HG03097 (cell line): ENCODE data around the gene MAPK8IP2.

Experiments
- ATAC-seq: cut with Tn5 transposase; IDR thresholded peaks from one replicate; pipeline ENCODE4 v1.9.1; 2021; ENCODE audit not compliant: unreplicated experiment, low FRiP score

MAPK8IP2 gene

DNA sequence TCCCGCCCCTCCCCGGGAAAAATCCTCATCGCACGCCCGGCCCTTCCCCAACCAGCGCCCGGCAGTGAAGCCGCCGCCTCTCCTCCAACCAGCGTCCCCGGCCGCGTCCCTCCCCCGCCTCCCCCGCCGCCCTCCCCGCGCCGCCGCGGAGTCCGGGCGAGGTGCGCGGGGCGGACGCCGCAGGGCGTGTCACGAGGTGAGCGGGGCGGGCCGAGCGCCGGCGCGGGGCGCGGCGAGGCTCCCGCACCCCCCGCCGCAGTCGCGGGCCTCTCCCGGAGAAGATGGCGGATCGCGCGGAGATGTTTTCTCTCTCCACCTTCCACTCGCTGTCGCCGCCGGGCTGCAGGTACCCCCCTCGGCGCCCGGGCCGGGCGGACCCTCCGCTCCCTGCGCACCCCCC lies at the start of gene MAPK8IP2:
Gene MAPK8IP2, plus strand, starts transcription at position 256 of the 400 bp plus-strand sequence. Its CDS starts 26 bp downstream, at position 282.
- ATAC-seq = no peak

GRCh38 chr22:50551160-50551752 lies 49.3 kb upstream of the MAPK8IP2 start:
- ATAC-seq = no peak

DNA sequence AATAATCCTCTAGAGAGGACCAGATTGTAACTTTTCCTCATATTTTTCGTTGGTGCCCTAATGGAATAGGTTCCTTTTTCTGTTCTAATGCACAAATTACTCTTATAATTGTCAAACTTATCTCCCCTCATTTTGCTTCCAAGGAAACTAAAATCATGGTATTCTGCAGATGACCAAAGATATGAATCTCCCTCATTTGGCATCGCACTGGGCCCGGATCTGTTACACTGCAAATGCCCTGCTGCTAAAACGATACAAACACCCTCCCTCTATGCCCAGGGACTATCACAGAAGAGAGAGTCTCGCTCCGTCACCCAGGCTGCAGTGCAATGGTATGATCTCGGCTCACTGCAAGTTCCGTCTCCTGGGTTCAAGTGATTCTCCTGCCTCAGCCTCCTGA lies 47.3 kb upstream of the MAPK8IP2 start:
- no peak for ATAC-seq

- no peak for ATAC-seq
Measured at GRCh38 chr22:50556703-50557102, 43.9 kb upstream of the MAPK8IP2 start.

DNA sequence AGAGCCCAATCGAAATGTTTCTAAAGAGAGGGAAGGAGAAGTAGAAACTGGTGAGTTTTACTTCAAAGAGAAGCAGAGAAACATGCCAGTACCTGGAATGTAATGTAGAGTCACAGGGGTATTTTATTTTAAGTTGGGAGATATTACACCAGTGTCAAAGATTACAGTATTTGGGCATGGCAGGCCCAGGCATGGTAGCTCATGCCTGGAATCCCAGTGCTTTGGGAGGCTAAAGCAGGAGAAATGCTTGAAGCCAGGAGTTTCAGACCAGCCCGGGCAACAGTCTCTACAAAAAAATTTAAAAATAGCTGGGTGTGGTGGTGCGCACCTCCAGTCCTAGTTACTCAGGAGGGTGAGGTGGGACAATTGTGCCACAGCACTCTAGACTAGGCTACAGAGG lies 40.6 kb upstream of the MAPK8IP2 start:
- ATAC-seq = no peak

DNA sequence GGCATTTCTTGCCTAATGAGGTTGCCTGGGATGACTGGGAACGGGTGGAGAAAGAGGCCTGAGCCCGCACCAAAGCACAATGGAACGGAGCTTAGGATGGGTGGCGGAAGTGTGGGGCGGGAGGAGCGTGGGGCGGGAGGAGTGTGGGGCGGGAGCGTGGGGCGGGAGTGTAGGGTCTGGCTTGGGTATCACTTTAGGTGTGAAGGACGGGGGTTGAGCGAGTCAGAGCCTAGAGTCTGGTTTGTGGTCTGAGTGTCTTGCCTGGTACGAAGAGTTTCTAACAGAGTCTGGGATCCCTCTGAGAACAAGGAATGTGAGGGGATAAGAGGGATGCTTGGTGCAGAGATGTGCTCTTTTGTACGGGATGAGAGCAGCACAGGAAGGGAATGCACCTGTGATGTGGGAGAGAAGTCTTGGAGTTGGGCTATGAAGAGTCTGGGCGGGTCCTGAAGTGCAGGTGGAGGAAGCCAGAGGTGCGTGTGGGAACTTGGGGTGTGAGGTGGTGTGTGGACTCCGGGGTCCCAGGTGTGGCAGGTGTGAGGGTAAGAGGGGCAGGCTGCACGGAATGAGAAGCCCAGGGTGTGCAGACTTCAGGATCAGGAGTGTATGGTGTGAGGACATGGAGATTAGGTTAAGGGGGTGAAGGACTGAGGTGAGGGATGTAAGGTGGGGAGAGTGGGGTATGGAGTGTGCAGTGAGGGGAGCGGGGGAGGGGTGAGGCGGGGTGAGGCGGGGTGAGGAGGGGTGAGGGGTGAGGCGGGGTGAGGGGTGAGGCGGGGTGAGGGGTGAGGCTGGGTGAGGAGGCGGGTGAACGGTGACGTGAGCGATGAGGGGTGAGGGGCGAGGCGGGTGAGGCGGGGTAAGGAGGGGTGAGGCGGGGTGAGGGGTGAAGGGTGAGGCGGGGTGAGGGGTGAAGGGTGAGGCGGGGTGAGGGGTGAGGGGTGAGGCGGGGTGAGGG lies 38.9 kb upstream of the MAPK8IP2 start:
- ATAC-seq = no peak

DNA sequence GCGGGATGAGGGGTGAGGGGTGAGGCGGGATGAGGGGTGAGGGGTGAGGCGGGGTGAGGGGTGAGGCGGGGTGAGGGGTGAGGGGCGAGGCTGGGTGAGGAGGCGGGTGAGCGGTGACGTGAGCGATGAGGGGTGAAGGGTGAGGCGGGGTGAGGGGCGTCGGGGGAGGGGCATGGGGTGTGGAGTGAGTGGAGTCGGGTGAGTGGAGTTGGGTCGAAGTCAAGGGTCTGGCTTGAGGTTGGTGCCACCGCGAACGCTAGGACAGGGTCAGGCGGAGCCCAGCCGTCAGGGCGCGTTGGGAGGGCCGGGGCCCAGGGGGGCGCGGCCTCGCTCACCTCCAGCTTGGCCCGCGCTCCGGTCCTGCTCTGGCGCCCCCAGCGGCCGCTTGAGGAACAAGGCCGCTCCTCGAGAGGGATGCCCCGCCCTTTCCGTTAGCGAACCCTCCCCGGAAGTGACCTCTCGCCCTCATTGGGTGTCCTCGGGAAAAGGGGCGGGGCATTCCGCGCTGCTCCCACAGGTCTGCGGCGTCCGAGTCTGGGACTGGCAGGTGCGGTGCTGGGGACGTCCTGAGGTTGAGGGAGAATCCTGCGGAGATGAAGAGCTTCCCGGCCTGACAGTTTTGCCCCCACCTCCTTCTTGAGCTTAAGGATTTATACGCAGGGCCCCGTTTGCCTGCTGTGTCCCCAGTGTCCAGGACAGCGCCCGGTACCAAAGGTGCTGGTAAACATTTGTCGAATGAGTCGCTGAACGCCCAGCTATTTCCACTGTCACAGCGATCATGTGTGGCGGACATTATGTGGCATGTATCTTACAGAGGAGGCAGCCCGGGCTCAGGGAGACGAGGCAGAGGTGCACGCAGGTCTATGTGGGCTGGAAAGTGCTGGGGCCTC lies 37.8 kb upstream of the MAPK8IP2 start, which contains the start of gene SYCE3:
Gene SYCE3, minus strand, starts transcription at position 397 of the 890 bp plus-strand sequence. CDS start 6,514 bp downstream, outside the sequence.
- peak; percentile 94 for ATAC-seq

DNA sequence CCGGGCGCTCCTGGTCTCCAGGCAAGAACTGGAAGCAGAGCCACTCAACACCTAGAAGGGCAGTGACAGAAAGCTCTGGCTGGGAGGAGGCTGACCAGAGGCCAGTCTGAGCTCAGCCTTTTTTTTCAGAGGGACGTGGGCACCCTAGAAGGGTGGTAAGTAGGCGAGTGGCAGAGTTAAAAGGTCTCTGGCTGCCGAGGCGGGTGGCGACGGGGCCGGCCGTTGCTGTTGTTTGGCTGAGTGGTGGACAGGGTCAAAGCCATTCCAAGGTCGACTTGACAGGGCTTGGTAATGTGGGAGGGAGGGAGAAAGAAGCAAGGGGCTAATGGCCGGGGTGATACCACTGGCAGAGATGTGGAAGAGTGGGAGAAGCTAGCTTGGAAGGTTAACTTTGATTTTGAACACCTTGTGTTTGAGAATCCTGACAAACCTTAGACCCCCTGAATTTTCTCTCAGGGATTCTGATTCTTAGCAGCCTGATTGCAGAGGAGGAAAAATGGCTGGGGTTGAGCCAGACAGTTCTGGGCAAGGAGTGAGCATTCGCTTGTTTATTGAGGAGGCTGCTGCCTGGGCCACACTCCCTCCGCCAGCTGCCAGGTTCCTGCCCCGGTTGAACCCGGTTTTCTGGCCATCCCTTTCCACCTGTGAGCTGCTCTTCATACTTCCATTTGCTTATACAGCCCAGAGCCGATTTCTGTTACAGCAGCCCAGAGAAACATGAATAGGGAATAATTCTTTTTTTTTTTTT lies 37.0 kb upstream of the MAPK8IP2 start:
- no peak for ATAC-seq

DNA sequence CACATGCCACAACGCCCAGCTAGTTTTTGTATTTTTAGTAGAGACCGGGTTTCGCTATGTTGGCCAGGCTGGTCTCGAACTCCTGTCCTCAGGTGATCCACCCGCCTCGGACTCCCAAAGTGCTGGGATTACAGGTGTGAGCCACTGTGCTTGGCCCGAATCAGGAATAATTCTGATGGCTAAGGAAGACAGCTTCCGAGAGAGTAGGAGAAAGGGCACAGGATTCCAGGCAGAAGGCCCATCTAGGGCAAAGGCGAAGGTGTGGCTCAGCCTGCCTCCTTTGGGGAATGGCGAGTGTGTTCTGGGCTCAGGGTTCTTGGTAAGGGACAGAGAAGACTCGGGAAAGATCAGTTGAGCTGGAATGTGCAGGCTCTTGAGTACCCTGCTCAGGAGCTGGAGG lies 36.3 kb upstream of the MAPK8IP2 start:
- no peak for ATAC-seq

GRCh38 chr22:50567721-50568252 lies 32.8 kb upstream of the MAPK8IP2 start:
- ATAC-seq = no peak

DNA sequence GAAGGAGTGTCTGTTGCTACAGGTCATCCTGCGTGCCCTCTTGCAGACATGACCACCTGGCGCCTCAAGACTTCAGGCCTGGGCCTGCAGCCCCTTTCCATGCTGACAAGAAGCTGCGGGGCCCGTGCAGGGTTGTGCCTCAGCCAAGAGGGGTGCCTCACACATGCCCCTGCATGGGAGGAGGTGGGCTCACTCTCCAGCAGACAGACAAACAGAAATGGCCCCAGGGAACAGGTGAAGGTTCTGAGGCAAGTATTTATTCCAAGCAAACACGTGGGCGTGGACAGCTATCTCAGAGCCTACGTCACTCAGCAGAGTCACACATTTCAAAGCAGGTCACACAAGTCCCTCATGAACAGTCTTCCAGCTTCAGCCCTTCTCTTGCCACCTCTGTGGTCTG lies 32.0 kb upstream of the MAPK8IP2 start:
- no peak for ATAC-seq

GRCh38 chr22:50569041-50569459 lies 31.5 kb upstream of the MAPK8IP2 start:
- ATAC-seq = no peak

GRCh38 chr22:50569896-50570535 lies 30.6 kb upstream of the MAPK8IP2 start:
- no peak for ATAC-seq

DNA sequence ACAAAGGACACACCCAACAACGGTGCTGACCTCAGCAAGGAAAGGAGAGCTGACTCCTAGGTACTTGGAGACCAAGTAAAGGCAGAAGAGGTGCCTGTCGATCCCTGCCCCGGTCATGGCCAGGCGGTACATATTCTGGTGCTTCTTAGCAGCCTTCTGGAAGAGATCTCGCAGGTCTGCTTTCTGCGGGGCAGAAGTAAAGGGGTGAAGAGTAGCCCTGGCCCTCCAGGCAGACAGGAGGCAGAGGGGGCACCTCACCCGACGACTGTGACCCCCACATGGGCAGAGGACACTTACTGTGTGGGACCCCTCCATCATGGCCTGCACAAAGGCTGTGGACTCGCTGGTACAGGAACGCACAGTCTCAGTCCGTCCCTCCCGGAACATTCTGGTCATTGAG lies 29.7 kb upstream of the MAPK8IP2 start:
- no peak for ATAC-seq

DNA sequence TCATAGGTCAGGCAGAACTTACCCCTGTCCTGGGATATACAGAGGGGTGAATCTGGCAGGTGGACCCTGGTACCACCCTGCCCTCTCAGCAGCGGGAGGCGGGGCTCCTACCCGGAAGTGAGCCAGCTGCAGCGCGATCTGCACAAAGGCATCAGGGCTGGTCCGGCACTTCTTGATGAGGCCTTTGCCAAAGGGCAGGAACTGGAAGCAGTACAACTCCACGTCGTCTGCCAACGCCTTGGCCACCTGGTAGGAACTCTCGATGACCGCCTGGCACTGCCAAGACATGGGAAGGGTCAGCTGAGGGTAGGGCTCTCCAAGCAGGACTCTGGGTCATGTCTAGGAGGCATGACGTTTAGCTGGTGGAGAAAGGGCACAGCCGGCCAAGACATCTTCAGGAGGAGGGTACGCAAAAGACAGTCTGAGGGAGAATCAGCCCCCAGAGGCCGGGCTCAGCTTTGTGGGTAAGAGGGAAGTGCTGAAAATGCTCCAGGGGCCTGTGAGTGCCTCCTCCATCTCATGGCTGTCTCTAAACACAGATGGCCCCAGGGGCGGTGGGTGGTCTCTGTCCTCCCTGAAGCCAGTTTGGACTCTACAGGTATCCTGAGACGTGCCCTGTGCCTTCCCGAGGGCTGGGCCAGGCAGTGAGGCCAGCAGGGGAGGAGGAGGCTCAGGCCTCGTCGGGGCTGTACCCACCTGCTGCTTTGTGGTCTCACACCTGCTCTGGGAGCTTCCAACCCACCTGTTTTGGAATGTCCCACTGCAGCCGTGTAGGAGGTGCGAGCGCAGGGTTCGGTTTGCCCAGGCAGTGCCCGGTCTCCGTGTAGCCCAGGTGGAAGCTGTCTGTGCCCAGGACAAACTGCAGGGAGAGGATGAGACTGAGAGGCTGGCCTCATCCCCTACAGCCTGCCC lies 29.1 kb upstream of the MAPK8IP2 start:
- ATAC-seq = no peak

DNA sequence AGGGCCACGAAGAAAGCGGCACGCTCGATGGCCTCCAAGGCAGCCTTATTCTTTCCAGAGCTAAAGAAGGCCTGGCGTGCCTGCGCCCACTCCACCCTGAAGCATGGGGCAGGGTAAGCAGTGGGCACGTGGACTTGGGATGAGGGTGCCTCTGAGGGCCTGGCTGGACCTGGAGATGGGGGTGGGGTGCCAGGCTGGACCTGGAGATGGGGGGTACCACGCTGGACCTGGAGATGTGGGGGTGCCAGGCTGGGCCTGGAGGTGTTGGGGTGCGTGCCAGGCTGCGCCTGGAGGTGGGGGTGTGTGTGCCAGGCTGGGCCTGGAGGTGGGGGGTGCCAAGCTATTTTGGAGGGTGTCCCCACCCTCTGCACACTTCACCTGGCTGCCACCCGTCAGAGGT lies 27.6 kb upstream of the MAPK8IP2 start:
- ATAC-seq = no peak

- ATAC-seq = no peak
Measured at GRCh38 chr22:50573491-50574382, 26.9 kb upstream of the MAPK8IP2 start.
